ENCODE measurements around the gene SUPV3L1.
A peak's percentile ranks its signal among the peaks of the same experiment; 100 is the strongest.
"Not testable (repeated sequence)": the region's sequence is repeated elsewhere in the genome, so short reads cannot be mapped to it uniquely, and the experiment has no call there.

Gene SUPV3L1

DNA sequence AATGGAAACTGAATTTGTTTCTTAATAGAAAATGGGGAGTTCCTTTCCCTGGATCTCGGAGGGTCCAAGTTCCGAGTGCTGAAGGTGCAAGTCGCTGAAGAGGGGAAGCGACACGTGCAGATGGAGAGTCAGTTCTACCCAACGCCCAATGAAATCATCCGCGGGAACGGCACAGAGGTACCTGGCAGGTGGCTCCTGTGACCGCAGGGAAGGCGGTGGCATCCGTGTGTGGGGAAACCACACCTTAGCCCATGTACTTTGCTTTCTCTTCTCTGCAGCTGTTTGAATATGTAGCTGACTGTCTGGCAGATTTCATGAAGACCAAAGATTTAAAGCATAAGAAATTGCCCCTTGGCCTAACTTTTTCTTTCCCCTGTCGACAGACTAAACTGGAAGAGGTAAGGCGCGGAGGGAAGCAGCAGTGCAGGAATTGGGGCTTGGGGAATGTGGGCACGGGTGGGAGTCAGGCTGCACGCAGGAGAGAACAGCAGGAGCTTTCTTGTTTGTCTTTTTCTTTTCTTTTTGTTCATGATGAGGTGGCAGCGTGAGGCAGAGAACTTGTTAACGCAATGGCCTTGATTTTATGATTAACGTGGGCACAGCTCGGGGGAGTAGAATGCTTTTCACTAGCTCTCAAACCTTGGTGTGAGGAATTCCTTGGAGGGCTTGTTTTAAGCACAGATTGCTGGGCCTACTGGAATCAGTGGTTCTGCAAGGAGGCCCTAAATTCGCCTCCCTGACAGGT lies 52.9 kb downstream of the SUPV3L1 start:
- peak; percentile 35 to 58 for DNase-seq

DNA sequence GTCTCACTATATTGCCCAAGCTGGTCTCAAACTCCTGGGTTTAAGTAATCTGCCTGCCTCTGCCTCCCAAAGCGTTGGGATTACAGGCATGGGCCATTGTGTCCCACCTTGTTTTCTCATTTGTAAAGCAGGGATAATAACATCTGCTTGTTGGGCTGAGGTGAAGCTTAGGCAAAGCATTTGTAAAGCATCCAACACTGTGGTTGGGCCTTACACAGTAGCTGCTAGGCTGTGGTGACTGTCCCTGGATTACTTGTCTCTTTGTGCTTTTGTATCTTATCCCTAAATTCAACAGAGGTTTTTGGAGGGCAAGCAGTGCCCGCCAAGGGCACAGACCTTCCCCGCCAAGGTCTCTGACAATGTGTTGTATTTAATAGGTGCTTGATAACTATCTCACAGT lies 54.4 kb downstream of the SUPV3L1 start:
- no peak for DNase-seq

DNA sequence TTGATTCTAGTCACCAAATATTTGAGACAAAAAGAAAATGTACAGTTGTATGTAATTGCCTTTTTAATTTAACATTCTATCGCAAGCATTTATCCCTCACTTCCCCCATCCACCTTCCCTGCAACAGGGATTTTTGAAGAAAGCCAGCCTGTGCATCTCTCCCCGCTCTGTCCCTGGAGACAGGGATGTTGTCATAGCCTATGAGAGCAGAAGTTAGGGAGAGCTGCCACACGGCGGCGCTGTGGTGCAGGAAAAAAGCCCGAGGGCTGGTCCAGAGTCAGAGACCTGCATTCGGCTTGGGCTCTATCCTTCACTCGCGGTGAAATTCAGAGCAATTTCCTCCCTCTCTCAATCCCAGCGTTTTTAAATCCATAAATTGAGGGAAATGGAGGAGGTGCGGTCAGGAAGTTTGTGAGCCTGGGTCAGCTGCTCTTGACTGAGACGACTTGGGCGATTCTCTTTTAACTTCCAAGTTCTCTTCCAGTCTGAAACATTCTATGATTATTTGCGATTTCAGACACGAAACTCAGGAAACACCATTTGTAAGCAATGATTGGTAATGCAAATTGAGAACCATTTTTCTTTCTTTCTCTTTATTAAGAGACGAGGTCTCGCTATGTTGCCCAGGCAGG lies 57.6 kb downstream of the SUPV3L1 start:
- peak; percentile 79 to 84 for DNase-seq

DNA sequence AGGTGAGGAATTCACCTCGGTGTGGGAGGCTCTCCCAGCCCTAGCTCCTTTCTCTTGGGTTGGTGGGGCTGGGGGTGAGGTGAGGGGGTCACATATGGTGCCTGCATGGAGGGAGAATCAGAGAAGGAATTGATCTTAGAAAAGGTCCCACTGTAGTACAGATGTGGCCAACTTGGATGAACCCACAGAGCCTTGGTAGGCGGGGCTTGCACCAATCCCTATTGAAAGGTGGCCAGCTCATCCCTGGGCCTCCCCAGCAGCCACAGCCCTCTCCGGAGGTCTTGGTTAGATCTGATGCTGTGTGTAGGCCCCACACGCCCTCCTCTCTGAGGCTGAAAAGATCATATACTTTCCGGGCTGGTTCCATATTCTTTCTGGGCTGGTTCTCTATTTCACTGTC lies 59.1 kb downstream of the SUPV3L1 start:
- DNase-seq, result no peak

DNA sequence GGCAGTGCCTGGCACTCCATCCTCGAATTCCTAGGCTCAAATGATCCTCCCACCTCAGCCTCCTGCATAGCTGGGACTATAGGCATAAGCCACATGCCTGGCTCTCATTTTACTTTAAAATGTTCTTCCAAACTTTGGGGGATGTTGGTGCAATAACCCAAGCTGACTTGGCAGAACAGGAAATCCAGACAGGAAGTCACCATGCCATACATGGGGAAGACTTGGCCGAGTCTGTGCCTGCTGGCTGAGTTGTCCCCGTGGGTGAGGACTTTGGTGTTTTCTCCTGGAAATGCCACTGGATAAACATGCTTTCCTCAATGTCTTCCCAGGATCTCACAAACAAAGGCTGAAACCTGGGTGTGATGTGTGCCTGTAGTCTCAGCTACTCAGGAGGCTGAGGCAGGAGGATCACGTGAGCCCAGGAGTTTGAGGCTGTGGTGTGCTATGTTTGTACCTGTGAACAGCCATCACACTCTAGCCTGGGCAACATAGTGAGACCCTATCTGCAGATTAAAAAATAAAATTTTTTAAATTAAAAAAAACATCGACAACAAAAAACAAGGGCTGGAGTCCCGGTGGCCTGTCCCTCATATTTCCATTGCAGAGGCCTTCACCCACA lies 59.9 kb downstream of the SUPV3L1 start:
- DNase-seq, result no peak

DNA sequence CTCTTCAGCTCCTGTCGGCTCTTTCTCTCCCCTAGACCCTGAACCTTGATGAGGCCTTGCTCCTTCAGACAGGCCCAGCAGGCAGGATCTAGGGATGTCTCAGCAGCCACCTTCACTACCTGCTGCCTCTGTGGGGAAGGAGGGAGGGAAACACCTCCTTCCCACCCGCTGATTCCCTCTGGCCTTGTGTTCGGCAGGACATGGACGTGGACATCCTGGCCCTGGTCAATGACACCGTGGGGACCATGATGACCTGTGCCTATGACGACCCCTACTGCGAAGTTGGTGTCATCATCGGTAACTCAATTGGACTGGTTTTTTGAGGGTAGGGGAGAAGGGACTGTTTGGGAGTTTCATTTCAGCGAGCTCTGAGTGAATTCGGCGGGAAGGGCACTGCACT lies 60.4 kb downstream of the SUPV3L1 start:
- no peak for DNase-seq

DNA sequence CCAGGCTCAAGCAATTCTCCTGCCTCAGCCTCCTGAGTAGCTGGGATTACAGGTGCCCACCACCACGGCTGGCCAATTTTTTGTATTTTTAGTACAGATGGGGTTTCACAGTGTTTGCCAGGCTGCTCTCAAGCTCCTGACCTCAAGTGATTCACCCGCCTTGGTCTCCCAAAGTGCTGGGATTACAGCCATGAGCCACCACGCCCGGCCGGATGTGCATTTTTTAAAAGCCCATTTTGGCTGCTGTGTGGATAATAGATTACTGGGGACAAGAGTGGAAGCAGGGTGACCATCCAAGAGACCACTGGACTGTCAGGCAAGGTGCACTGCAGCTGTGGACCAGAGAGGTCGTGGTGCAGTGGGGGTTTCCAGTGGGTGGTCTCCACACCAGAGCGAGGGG lies 61.5 kb downstream of the SUPV3L1 start:
- DNase-seq, result no peak

DNA sequence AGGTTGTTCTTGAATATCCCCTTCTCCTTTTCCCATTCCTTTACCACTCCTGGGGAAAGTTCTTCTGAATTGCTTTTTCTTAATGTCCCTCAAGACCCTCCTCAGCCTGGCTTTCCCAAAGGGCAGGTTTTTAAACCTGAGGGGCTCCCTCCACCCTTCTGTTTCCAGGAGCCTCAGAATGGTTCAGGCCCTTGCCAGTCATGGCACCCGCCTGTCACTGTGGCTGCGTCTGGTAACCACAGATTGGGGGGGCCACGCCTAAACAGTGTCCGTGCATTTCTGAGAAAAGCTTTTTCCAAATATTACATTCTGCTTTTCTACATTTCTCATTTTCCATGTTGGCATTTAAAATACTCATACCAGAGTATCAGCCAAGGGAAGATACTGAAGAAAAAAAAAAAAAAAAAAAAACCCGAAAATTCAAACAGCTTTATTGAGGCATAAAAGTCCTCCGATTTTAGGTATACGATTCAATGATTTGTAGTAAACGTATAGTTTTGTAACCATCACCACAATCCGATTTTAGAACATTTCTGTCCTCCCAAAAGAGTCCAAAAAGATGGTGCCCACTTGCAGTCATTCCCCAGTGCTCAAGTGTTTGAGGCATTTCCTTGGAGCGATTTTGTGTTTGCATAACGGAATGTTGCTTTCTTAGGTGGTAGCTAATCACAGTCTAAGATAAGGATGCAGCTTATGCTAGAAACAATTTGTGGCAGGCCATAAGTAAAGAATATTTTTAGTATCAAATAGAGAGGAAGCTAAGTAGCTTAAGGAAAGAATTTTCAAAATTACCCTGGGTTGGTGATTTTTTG lies 62.2 kb downstream of the SUPV3L1 start:
- DNase-seq, result no peak

DNA sequence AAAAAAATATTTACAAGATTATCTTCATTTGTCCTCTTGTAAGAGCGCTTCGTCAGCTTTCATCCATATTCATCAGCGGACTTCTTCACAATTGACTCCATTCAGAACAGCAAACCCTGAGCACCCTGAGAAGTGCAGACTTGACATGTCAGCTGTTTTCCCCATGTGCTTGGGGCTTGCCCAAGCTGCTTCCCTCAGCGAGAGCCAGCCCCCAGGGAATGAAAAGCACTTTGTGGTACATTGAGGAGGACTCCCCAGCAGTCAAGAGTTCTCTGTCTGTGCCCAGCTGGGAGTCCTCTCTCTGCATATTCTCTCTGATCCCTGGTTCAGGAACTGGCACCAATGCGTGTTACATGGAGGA lies 62.8 kb downstream of the SUPV3L1 start:
- DNase-seq, result no peak

DNA sequence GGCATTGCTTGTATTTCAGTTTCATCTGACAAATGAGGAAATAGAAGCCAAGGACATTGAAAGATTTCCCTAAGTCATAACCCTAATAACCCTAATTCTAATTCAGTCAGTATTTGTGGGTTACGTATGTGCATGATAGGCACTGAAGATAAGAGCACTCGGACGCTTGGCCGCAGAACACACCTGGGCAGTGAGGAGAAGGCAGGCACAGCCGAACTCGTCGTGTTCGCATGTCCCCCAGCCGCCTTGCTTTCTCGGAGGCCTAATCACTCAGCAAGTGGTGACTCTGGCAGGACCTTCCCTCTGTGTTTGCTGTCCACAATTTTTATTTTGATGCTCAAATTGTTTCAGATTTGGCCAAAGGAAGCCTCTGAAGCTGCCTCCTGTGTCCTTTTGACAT lies 63.8 kb downstream of the SUPV3L1 start:
- no peak for DNase-seq

DNA sequence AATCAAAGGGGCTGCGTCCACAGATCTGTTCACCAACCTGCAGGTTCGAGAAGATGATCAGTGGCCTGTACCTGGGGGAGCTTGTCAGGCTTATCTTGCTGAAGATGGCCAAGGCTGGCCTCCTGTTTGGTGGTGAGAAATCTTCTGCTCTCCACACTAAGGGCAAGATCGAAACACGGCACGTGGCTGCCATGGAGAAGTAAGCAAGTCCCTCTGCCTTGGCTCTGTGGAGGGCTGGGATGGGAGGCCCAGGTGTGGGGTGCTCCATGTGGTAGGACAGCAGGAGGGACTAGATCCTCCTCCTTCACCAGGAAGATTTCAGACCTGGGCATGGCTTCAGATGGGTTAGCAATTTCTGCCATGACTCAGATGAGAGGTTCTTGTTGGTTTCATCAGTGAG lies 66.0 kb downstream of the SUPV3L1 start:
- DNase-seq, result no peak

DNA sequence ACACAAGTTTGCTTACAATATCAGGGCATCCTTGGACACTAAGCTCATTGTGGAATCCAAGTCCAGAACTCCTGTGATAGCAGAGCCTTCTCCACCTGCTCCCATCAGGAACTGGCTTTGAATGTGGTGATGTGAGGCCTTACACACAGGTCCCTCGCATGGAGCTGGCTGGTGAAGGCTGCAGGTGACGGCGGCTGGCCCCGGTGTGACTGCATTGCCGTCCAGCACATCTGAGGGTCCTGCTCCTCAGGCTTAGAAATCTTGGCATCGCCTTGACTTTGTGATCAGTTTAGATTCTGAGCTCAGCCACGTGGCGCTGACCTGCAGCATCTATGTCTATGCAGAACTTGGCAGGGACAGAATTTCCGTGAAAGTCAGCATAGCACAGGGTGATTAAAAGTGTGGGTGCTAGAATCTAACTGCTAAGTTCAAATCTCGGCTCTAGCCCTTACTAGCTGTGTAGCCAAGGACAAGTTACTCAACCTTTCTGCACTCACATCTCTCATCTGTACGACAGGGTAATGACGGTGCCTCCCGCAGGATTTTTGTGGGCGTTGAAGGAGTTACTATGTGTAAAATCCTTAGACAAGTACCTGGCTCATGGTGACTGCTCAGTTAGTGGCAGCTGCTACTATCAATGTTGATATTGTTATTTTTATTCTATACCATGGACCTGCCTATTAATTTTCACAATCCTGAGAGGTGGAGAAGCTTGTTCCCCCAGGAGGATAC lies 66.7 kb downstream of the SUPV3L1 start:
- DNase-seq, result no peak

DNA sequence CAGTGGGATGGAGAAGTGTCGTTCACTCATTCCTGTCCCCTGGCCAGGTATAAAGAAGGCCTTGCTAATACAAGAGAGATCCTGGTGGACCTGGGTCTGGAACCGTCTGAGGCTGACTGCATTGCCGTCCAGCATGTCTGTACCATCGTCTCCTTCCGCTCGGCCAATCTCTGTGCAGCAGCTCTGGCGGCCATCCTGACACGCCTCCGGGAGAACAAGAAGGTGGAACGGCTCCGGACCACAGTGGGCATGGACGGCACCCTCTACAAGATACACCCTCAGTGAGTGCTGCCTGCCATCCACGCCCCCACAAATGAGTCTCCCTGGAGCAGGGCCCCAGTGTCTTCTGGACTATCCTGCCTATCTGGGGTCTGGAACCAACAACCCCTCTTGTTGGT lies 67.3 kb downstream of the SUPV3L1 start:
- DNase-seq, result no peak

DNA sequence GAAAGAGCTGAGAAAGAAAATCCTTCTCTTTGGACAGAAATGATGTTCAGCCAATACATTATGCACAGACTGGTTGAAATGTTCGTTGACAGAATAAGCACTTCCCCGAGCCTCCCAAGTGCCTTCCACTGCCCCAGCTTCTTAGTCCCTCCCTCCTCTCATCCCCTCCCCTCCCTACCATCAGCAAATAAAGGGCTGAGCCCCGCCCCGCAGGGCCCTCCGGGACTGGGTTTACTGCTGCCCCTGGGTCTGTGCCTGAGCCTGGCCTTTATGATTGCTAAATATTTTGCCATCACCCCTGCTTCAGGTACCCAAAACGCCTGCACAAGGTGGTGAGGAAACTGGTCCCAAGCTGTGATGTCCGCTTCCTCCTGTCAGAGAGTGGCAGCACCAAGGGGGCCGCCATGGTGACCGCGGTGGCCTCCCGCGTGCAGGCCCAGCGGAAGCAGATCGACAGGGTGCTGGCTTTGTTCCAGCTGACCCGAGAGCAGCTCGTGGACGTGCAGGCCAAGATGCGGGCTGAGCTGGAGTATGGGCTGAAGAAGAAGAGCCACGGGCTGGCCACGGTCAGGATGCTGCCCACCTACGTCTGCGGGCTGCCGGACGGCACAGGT lies 68.2 kb downstream of the SUPV3L1 start:
- DNase-seq, result no peak

DNA sequence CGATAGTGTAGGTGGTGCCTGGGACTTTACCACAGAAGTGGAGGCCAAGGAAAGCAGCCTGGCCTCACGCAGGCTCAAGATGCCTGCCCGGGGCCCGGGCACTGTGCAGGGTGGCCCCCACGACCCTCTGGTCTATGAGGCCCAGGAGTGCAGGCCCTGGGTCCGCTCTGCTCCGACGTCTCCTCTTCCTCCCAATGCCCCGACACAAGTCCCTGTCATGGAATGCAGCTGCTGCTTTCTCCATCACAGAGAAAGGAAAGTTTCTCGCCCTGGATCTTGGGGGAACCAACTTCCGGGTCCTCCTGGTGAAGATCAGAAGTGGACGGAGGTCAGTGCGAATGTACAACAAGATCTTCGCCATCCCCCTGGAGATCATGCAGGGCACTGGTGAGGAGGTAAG lies 70.0 kb downstream of the SUPV3L1 start:
- no peak for DNase-seq

DNA sequence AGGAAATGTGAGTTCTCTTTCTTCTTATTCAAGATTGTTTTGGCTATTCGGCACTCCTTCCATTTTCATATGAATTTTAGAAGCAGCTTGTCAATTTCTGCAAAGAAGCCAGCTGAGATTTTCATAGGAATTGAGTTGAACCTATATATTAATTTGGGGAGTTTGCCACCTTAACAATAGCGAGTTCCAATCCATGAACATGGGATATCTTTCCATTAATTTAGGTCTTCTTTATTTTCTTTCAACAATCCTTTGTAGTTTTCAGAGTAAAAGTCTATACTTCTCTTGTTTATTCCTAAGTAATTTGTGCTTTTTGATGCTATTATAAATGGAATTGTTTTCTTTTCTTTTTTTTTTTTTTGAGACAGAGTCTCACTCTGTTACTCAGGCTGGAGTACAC lies 71.4 kb downstream of the SUPV3L1 start:
- not testable (repeated sequence) for DNase-seq

DNA sequence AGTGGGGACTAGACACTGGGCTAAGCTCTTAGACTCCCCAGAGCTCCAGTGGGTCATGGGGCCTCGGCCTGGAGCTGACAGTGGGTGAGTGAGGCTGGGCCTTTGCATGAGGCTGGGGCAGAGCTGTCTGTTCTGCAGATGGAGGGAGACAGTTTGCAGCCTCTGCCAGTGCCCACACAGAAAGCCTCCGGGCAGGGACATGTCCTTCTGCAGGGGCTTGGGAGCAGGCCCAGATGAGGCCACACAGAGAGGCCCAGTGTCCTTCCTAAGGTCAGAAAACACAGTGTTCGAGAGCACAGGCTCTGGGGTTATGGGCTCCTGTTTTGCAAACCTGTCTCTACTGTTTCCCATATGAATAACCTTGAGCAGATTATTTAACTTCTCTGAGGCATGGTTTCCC lies 73.1 kb downstream of the SUPV3L1 start:
- DNase-seq, result no peak

DNA sequence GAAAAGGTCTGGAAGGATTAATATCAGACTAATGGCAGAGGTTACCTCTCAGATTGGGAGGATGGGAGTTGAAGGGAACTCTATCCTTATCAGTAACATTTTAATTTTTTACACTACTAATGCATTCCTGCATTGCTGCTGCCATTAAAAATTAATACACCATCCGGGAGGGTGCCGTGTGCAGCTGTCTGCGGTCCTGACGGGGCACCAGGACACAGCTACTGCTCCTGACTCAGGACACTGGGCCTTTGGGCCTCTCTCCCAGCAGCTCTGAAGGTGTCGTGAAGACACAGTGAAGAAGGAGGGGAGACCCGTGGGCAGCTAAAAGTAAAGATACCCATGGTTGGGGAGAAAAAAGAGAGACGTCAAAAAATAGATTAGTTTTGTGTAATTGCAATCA lies 74.8 kb downstream of the SUPV3L1 start:
- DNase-seq, result no peak

Data from CD4-positive, alpha-beta T cell treated with Interleukin-1 beta for 1 hour (primary cell).